Stimulated activated CD8-positive, alpha-beta memory T cell treated with anti-CD3 and anti-CD28 coated beads, Interleukin-4, amount 100 ng/mL, for 4 hours (primary cell): ENCODE measurements around the gene TEX28.
"Not testable (repeated sequence)": the region's sequence is repeated elsewhere in the genome, so short reads cannot be mapped to it uniquely, and the experiment has no call there.

Experiments used
- DNase-seq, 2 donors: peaks; one replicate each; pipeline ENCODE4 v3.0.0-alpha.2; 2020; ENCODE audit warnings: low read depth in 2 of 2, low spot score in 1 of 2

Gene TEX28

GRCh38 chrX:154294791-154295574, at the start of gene TEX28:
TEX28 (minus strand) TSS chrX:154295124; CDS start chrX:154292117, 3,007 bp downstream.
- DNase-seq = no peak

- not testable (repeated sequence) for DNase-seq
These were observed 48.7 kb upstream of the TEX28 start for GRCh38 chrX:154343620-154344019.

GRCh38 chrX:154343063-154343462, 48.1 kb upstream of the TEX28 start:
- DNase-seq = not testable (repeated sequence)

- not testable (repeated sequence) for DNase-seq
These were observed 46.7 kb upstream of the TEX28 start for GRCh38 chrX:154341399-154342298.

GRCh38 chrX:154334496-154334895, 39.6 kb upstream of the TEX28 start:
- no peak for DNase-seq

- no peak for DNase-seq
These were observed 38.9 kb upstream of the TEX28 start for GRCh38 chrX:154333837-154334271.

GRCh38 chrX:154333116-154333515, 38.2 kb upstream of the TEX28 start:
- no peak for DNase-seq

GRCh38 chrX:154332561-154332960, 37.6 kb upstream of the TEX28 start:
- no peak for DNase-seq

GRCh38 chrX:154329294-154329693, 34.4 kb upstream of the TEX28 start:
- DNase-seq = no peak

- DNase-seq = no peak
These were observed 33.7 kb upstream of the TEX28 start for GRCh38 chrX:154328646-154329045.

GRCh38 chrX:154327038-154327820, 32.3 kb upstream of the TEX28 start:
- no peak for DNase-seq

- DNase-seq = no peak
These were observed 30.6 kb upstream of the TEX28 start for GRCh38 chrX:154325541-154325940.

- no peak for DNase-seq
These were observed 28.6 kb upstream of the TEX28 start for GRCh38 chrX:154323537-154323936.

- DNase-seq = no peak
These were observed 28.0 kb upstream of the TEX28 start for GRCh38 chrX:154322890-154323289.

GRCh38 chrX:154321594-154321993, 26.7 kb upstream of the TEX28 start:
- DNase-seq = no peak

GRCh38 chrX:154321152-154321551, 26.2 kb upstream of the TEX28 start:
- DNase-seq = no peak

- no peak for DNase-seq
These were observed 25.5 kb upstream of the TEX28 start for GRCh38 chrX:154320406-154320805.

GRCh38 chrX:154317391-154317995, 22.6 kb upstream of the TEX28 start:
- DNase-seq = no peak

- no peak for DNase-seq
These were observed 20.5 kb upstream of the TEX28 start for GRCh38 chrX:154315416-154315815.

- DNase-seq = no peak
These were observed 18.2 kb upstream of the TEX28 start for GRCh38 chrX:154313147-154313546.

- DNase-seq = no peak
These were observed 17.2 kb upstream of the TEX28 start for GRCh38 chrX:154312116-154312515.
